Bronchial epithelial cell (primary cell): ENCODE data around the gene FTCDNL1. TPM values are rescaled to one million over a fixed set of nuclear protein-coding genes. Genes with fewer than 3 reads are reported as not detected.

Experiments
- DNase-seq: peaks from one replicate; pipeline ENCODE4 v3.0.0-alpha.2; 2010; ENCODE audit warnings: low read depth
- FAIRE-seq: peaks from 2 replicates; lab custom pipeline; 2011; peaks lifted over from hg19 to GRCh38; lab: Jason Lieb, UNC
- H3K27me3 ChIP-seq: 2 replicates; pipeline ENCODE4 v1.5.1; 2011; ENCODE audit warnings: low read length; ENCODE audit not compliant: control insufficient read depth, insufficient read depth
- H3K36me3 ChIP-seq: 2 replicates; pipeline ENCODE4 v1.5.1; 2011; ENCODE audit warnings: low read length; ENCODE audit not compliant: control insufficient read depth, insufficient read depth
- H3K4me3 ChIP-seq: 2 replicates; pipeline ENCODE4 v1.5.1; 2011; ENCODE audit warnings: mild to moderate bottlenecking, low read depth, low read length, control low read depth
- total RNA-seq: library from RNA; depleted of rRNA; stranded (reverse); fragments of >200 nt; gene quantifications from 2 replicates; pipeline ENCODE4 v1.2.1, GENCODE V29; 2014
- TF ChIP-seq, protein P1 (sequence below): IDR thresholded peaks from 2 replicates; pipeline ENCODE4 v1.5.1; 2011; ENCODE audit warnings: mild to moderate bottlenecking, moderate library complexity, low read length, control low read depth, inconsistent platforms; ENCODE audit not compliant: insufficient read depth, severe bottlenecking

FTCDNL1 gene
- total RNA-seq, 1 donor from 2014 or later: 0.53 TPM

DNA sequence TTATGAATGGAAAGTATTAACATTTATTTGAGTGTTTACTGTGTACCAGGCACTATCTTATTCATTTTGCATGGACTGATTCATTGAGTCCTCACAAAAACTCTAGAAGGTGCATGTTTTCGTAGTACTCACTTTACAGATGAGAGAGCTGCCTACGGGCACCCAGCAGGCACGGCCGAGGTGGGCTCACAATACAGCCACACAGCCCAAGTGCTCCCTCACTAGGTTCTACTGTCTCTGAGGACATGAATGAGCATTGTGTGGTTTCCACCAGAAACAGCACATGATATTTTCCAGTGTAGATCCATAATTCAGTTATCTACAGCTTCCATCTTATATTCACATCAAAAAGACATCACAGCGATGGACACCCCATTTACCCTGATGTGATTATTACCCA is 101.4 kb downstream of the FTCDNL1 start:
- TF ChIP-seq, protein P1, sequence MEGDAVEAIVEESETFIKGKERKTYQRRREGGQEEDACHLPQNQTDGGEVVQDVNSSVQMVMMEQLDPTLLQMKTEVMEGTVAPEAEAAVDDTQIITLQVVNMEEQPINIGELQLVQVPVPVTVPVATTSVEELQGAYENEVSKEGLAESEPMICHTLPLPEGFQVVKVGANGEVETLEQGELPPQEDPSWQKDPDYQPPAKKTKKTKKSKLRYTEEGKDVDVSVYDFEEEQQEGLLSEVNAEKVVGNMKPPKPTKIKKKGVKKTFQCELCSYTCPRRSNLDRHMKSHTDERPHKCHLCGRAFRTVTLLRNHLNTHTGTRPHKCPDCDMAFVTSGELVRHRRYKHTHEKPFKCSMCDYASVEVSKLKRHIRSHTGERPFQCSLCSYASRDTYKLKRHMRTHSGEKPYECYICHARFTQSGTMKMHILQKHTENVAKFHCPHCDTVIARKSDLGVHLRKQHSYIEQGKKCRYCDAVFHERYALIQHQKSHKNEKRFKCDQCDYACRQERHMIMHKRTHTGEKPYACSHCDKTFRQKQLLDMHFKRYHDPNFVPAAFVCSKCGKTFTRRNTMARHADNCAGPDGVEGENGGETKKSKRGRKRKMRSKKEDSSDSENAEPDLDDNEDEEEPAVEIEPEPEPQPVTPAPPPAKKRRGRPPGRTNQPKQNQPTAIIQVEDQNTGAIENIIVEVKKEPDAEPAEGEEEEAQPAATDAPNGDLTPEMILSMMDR: no peak
- Histone ChIP-seq H3K4me3 (no peak overlapping the region), H3K27me3 (no peaks in the 10 kb centered on the region), H3K36me3 (no peaks in the 10 kb centered on the region)
- DNase-seq (no peak), FAIRE-seq (no peak)

DNA sequence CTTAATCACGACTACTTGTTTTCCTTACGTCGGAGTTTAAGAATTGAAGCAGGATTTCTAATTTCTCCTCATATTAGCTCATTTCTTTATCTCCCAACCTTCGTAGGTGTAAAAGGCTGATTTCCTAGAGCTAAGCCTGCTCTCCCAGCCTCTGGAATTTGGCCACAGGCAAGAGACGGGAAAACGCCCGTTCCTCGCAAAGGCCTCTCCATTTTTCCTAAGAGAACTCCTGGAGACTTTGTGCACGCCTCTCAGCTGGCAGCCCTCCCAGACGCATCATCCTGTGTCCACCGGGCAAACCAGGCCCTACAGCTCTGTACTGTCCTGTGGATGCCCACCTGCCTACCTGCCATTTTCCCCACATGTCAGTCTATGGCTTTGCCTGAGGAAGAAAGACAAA is 106.3 kb downstream of the FTCDNL1 start:
- Histone ChIP-seq H3K4me3 (no peak overlapping the region), H3K27me3 (no peaks in the 10 kb centered on the region), H3K36me3 (no peaks in the 10 kb centered on the region)
- DNase-seq (no peak), FAIRE-seq (no peak)
- TF ChIP-seq, protein P1: no peak

DNA sequence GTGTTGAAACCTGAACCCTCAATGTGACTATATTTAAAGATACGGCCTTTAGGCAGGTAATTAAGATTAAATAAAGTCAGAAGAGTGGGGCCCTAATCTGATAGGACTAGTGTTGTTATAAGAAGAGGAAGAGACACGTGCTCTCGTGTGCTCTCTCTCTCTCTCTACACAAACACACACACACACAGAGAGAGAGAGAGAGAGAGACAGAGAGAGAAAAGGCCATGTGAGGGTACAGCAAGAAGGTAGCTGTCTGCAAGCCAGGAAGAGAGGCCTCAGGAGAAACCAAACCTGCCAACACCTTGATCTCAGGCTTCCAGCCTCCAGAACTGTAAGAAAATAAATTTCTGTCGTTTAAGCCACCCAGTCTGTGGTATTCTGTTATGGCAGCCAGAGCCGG is 106.7 kb downstream of the FTCDNL1 start:
- TF ChIP-seq, protein P1: no peak
- Histone ChIP-seq H3K4me3 (no peak overlapping the region), H3K36me3 (no peaks in the 10 kb centered on the region), H3K27me3 (no peaks in the 10 kb centered on the region)
- DNase-seq (no peak), FAIRE-seq (no peak)

DNA sequence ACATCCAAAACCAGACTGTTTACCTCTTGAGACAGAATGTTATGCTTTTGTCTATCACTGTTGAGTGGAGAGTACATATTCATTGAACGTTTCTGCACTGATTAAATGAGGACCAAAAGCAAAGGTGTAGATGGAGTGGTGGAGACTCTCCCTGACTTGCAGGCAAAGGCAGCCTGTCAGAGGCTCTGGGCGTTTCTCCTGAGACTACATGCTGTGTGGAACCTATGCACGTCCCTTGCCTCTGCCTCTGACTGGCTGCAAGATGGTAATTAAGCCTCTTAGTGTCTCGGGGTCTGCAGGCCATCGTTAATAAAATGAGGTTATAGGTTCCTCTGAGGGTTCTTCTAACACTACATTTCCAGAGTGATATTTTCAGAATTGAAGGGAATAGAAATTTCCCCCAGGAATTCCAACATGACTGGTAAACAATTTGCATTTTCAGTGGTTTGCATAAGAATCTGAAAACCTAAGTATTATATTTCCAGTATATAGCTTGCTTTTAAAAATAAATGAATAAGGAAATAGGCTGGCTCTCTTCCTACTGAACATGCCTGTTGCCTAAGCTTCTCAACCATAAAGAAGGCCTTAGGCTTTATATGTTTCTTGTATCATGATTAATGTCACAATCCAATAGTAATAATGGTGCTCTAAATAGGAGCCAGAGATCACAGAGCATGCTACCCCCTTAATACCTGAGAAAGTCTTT is 107.4 kb downstream of the FTCDNL1 start:
- Histone ChIP-seq H3K27me3 (no peaks in the 10 kb centered on the region), H3K4me3 (no peak overlapping the region), H3K36me3 (no peaks in the 10 kb centered on the region)
- FAIRE-seq: no peak
- TF ChIP-seq, protein P1: no peak
- DNase-seq: no peak

DNA sequence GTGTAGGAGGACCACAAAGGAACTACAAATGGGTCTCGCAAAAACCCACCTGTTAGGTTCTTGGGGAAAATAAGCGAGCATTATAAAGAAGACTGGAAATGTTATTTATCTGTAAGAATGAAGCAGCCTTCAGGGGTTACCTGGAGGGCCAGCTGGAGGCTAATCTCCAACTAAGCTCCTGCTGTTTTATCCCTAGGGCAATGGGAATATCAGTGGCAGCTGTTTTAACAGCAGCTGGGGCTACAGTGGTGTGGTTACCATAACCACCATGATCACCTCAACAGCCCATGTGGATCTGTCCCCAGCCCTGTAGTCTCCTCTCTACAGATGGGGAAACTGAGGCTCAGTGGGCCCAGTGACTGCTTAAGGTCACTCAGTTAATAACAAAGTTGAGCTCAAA is 108.1 kb downstream of the FTCDNL1 start:
- Histone ChIP-seq H3K27me3 (no peaks in the 10 kb centered on the region), H3K4me3 (no peak overlapping the region), H3K36me3 (no peaks in the 10 kb centered on the region)
- TF ChIP-seq, protein P1: no peak
- FAIRE-seq: no peak
- no peak for DNase-seq

DNA sequence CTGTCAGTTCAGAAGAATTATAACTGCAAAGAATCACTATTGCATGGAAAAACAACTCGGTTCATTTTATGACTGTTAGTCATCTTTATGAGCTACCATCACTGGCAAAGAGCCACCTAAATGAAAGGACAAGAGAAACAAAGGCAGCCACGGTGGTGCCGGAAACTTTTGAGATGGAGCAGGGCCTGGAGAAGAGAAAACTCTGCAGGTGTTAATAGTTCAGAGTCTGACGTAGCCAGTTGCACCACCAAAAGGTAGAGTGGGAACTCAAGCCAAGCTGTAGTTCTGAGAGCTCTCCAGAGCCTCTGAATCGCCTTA is 110.9 kb downstream of the FTCDNL1 start:
- no peak for DNase-seq
- TF ChIP-seq, protein P1: no peak
- no peak overlapping the region for H3K4me3 ChIP-seq
- peak; percentile 28 for FAIRE-seq
- H3K27me3 ChIP-seq: no peaks in the 10 kb centered on the region
- no peaks in the 10 kb centered on the region for H3K36me3 ChIP-seq
